Ovary (tissue), 9 donors: ENCODE measurements around the gene NFIA. TPM values are rescaled to one million over a fixed set of nuclear protein-coding genes. Genes with fewer than 3 reads are reported as not detected.

Experiments
- DNase-seq, 5 donors: peaks; one replicate each; pipeline ENCODE4 v3.0.0-alpha.2; 2019 to 2020
- H3K27ac ChIP-seq, 2 donors: fragments of 200-600 bp; one replicate each; pipeline versions ENCODE4 v1.5.1 to v1.8.0; 2019 to 2022
- H3K27me3 ChIP-seq: fragments of 200-600 bp; one replicate; pipeline ENCODE4 v1.8.0; 2022
- H3K36me3 ChIP-seq: fragments of 200-600 bp; sonication (generic); one replicate; pipeline ENCODE4 v1.5.1; 2019
- H3K4me1 ChIP-seq: one replicate; pipeline ENCODE4 v1.8.1; 2013; ENCODE audit warnings: mild to moderate bottlenecking, moderate library complexity; ENCODE audit not compliant: insufficient read depth
- H3K4me3 ChIP-seq: fragments of 200-600 bp; sonication (generic); one replicate; pipeline ENCODE4 v1.5.1; 2017
- H3K9me3 ChIP-seq, 2 donors: fragments of 200-600 bp in 1 of 2; sonication (generic) in 1 of 2; one replicate each; pipeline versions ENCODE4 v1.5.1 to v1.8.1; 2013 to 2019; ENCODE audit warnings: mild to moderate bottlenecking in 1 of 2, moderate library complexity in 1 of 2
- CTCF ChIP-seq, 3 donors: fragments of 450-650 bp in 2 of 3; fragments of 200-600 bp in 1 of 3; IDR thresholded peaks; one replicate each; pipeline versions ENCODE4 v1.5.1 to v1.8.0; 2016 to 2022; ENCODE audit warnings: antibody characterized with exemption in 3 of 3, mild to moderate bottlenecking in 1 of 3
- EP300 ChIP-seq: sonication (generic); formaldehyde crosslinking; IDR thresholded peaks from one replicate; pipeline ENCODE4 v1.6.1; 2017; ENCODE audit warnings: antibody characterized with exemption
- POLR2A ChIP-seq: fragments of 450-650 bp; IDR thresholded peaks from one replicate; pipeline ENCODE4 v1.6.1; 2017; ENCODE audit warnings: antibody characterized with exemption, mild to moderate bottlenecking, moderate library complexity
- WGBS, 3 donors: extraction: QIAGEN DNeasy Blood & Tissue Kit in 1 of 3; methylation state at CpG; one replicate each; pipeline versions ENCODE4 v1.1.5 to v1.1.7; 2013 to 2017; 5-methylcytosine and 5-hydroxymethylcytosine counted together
- intact Hi-C, 4 donors: fragments of 100-400 bp; cut with DNase I; formaldehyde crosslinking; loops; one replicate each; pipeline versions ENCODE4 v1.11.0 to v1.15.1; 2022 to 2023
- polyA plus RNA-seq, 2 donors: library from polyadenylated mRNA; stranded (reverse); fragments of 200-250 nt in 1 of 2; fragments of 350-450 nt in 1 of 2; fragmentation: Illumina TruSeq in 1 of 2; extraction: RNeasy Lipid Tissue Mini Kit (QIAGEN cat#74804) in 1 of 2; gene quantifications; one replicate each; pipeline ENCODE4 v1.2.3, GENCODE V29; 2013 to 2014
- total RNA-seq, 7 donors: library from RNA; depleted of rRNA in 2 of 7; stranded (reverse); fragments of >200 nt in 2 of 7; fragmentation: NEBNext Ultra II Directional in 3 of 7; extraction: Animal tissue kit (Norgen Biotek cat#: 25700) in 3 of 7; gene quantifications; one replicate each; pipeline versions ENCODE4 v1.1.0 to v1.2.4, GENCODE V29; 2016 to 2023
- donor health status: DM: no; HTN: no; CAD: no; lungs with moderate emphysema.
- donor health status: DM: no; HTN: no; CAD: no.
- donor health status: Bipolar disorder and iron deficiency.
- donor health status: DM: yes; HTN: yes; CAD: no.
- donor health status: DM: no; HTN: no; CAD: no.
- donor health status: DM: yes; HTN: yes; CAD: no.

Gene NFIA
- total and polyA plus RNA-seq, 9 donors: 11.8 to 115 (median 80.9) TPM

DNA sequence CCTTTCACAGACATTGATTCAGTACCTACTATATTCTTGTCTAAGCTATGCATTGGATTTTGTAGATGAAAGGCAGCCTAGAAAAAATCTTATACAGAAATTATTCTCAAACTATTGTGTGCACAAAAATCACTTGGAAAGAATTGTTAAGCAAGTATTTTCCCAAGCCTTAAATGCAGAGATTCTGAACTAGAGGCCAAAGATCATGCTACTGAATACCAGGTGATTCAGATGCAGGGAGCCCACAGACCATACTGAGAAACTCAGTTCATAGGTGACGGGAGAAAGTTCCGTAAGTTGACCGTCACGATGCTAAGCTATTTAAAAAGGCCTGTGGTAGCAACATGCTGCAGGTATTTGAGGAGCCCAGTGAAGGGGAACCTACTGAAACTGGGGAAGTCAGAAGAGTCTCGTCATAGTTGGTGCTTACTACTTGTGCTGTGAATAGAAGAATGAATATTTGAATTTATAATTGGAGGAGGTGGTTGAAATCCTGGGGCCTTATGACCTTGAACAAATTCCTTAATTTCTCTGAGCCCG, 150.8 kb downstream of the NFIA start:
- no peak for DNase-seq
- TF ChIP-seq POLR2A (no peak), CTCF (IDR thresholded peaks at IDR 0.05) (no peak), EP300 (no peak)
- 82 to 84% (median 82%) methylated on average over 6 of the region's 6 CpGs for WGBS, 3 donors
- Histone ChIP-seq H3K4me1 (no peaks in the 10 kb centered on the region), H3K9me3 (no peaks in the 10 kb centered on the region), H3K4me3 (no peak overlapping the region), H3K36me3 (no peaks in the 10 kb centered on the region), H3K27ac (no peak overlapping the region), H3K27me3 (no peaks in the 10 kb centered on the region)
- intact Hi-C loops: loop anchor here in 1 of 4 donors (10.0 kb wide), 1 partner anchor 48 kb away; no protein-coding TSS in a partner anchor

- no peaks in the 10 kb centered on the region for H3K4me1 ChIP-seq
- no peak for DNase-seq
- H3K27me3 ChIP-seq: no peaks in the 10 kb centered on the region
- H3K9me3 ChIP-seq: no peaks in the 10 kb centered on the region
- H3K27ac ChIP-seq: no peak overlapping the region
- intact Hi-C loops: loop anchor here in 1 of 4 donors (10.0 kb wide), 1 partner anchor 50 kb away; no protein-coding TSS in a partner anchor
- TF ChIP-seq CTCF (IDR thresholded peaks at IDR 0.05): no peak
- TF ChIP-seq POLR2A: no peak
- TF ChIP-seq EP300: no peak
- no peaks in the 10 kb centered on the region for H3K36me3 ChIP-seq
- no peak overlapping the region for H3K4me3 ChIP-seq
- WGBS, 3 donors: 84 to 95% (median 87%) methylated on average over 3 of the region's 3 CpGs
Measured at GRCh38 chr1:61234587-61234919, 152.2 kb downstream of the NFIA start.

- no peaks in the 10 kb centered on the region for H3K27me3 ChIP-seq
- WGBS, 3 donors: 96% methylated on average over 1 of the region's 1 CpG
- no peak overlapping the region for H3K4me3 ChIP-seq
- peaks cover 2% of the 10 kb centered on the region for H3K4me1 ChIP-seq
- intact Hi-C loops: loop anchor here in 1 of 4 donors (10.0 kb wide), 1 partner anchor 52 kb away; no protein-coding TSS in a partner anchor
- no peak overlapping the region for H3K27ac ChIP-seq
- no peak for TF ChIP-seq POLR2A
- TF ChIP-seq EP300: no peak
- no peak for TF ChIP-seq CTCF (IDR thresholded peaks at IDR 0.05)
- no peaks in the 10 kb centered on the region for H3K36me3 ChIP-seq
- no peaks in the 10 kb centered on the region for H3K9me3 ChIP-seq
- no peak for DNase-seq
Measured at GRCh38 chr1:61237147-61237546, 154.8 kb downstream of the NFIA start.

- Histone ChIP-seq H3K9me3 (no peaks in the 10 kb centered on the region), H3K27me3 (no peaks in the 10 kb centered on the region), H3K4me1 (peaks cover 3% of the 10 kb centered on the region), H3K36me3 (no peaks in the 10 kb centered on the region), H3K27ac (no peak overlapping the region), H3K4me3 (no peak overlapping the region)
- TF ChIP-seq EP300 (no peak), POLR2A (no peak), CTCF (IDR thresholded peaks at IDR 0.05) (no peak)
- intact Hi-C loops: loop anchor here in 1 of 4 donors (10.0 kb wide), 1 partner anchor 53 kb away; no protein-coding TSS in a partner anchor
- WGBS, 3 donors: 61 to 83% (median 76%) methylated on average over 3 of the region's 3 CpGs
- DNase-seq: no peak
Measured at GRCh38 chr1:61237659-61238358, 155.4 kb downstream of the NFIA start.
